A549 (cell line): ENCODE results near the gene PLD4.

Experiments
- KDM5A ChIP-seq: fragments of 200-600 bp; sonication (generic); IDR thresholded peaks from 2 replicates; pipeline ENCODE4 v1.6.1; 2016; ENCODE audit warnings: antibody characterized with exemption, mild to moderate bottlenecking
- SREBF2 ChIP-seq: fragments of 450-650 bp; IDR thresholded peaks from 2 replicates; pipeline ENCODE4 v1.6.1; 2014; ENCODE audit warnings: mild to moderate bottlenecking, moderate library complexity

DNA sequence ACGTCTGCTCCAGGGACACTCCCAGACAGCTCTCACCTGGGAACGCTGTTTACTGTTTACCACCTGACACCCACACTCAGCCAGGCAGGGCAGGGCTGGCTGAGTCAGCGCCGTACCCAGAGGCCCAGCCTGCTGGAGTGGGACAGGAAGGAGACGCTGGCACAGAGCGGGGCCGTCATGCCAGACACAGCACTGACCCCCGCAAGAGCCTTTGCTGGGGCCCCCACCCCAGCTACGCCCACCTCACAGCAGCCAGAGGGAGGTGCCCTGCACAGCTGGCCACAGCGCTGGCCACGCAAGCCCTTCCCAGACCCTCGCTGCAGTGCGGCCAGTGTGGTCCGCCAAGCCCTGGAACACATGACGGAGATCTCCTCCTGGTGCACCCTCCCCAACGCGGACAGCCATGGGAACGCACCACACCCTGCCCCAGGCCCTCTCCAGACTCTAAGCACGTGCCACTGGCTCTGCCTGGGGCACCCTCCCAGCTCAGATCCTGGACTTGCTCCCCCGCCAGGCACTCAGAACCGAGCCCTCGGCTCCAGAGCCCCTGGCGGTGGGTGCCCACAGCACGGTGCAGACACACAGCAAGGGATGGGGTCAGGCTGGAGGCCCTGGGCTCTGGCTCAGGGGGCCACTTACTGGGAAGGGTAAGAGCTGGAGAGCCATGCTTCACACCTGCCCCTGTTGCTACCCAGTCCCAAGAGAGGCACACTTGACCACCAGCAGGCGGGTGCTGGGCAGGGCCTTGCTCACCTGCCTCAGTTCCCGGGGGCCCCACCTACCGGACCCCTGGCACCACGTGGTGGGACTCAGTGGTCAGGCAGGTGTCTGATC, 47.8 kb downstream of the PLD4 start:
- TF ChIP-seq SREBF2 = no peak
- no peak for TF ChIP-seq KDM5A
